ENCODE results near the gene PPM1D.
"Not testable (repeated sequence)": the region's sequence is repeated elsewhere in the genome, so short reads cannot be mapped to it uniquely, and the experiment has no call there.

PPM1D gene

GRCh38 chr17:60668741-60669140 lies 68.7 kb downstream of the PPM1D start:
- not testable (repeated sequence) for DNase-seq (ENCODE audit: low read depth)

DNA sequence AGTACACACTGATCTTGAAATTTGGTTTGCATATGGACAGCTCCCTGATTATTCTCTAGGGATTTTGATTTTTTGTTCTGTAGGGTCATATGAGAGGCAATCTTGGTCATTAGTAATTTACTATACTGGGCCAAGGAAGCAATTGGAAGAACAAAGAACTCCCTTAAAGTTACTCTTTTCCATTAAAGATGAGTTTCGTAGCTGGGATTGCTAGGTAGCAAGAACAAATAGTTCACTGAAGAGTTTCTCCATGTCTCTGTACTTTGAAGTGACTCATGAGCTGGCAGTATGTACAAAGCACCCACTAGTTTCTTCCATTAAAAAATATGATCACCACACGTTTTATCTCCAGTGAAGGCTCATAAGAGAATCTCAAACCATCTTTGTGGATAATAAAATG lies 71.5 kb downstream of the PPM1D start:
- DNase-seq (ENCODE audit: low read depth) = no peak

DNA sequence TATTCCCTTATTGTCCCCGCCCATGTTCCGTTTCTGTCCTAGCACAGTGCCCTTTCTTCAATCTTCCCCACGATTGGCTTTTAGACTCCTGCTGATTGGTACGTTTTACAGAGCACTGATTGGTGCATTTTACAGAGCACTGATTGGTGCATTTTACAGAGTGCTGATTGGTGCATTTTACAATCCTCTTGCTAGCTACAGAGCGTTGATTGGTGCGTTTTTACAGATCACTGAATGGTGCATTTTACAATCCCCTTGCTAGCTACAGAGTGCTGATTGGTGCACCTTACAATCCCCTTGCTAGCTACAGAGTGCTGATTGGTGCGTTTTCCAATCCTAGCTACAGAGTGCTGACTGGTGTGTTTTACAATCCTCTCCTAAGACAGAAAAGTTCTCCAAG lies 74.6 kb downstream of the PPM1D start:
- DNase-seq (ENCODE audit: low read depth) = not testable (repeated sequence)

DNA sequence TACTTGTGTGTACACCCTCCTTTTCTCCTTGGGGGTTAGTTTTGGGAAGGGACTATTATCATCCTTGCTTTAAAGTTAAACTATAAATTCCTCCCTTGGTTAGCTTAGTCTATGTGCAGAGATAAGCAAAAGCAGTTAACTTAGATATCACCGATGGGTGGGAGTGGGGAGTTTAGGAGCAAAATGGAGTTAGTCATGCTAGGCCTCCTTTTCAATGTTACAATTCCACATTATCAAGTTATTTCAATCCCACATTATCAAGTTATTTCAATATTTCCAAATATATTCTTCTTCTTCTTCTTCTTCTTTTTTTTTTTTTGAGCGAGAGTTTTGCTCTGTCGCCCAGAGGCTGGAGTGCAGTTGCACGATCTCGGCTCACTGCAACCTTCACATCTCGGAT lies 76.0 kb downstream of the PPM1D start:
- DNase-seq (ENCODE audit: low read depth) = no peak

DNA sequence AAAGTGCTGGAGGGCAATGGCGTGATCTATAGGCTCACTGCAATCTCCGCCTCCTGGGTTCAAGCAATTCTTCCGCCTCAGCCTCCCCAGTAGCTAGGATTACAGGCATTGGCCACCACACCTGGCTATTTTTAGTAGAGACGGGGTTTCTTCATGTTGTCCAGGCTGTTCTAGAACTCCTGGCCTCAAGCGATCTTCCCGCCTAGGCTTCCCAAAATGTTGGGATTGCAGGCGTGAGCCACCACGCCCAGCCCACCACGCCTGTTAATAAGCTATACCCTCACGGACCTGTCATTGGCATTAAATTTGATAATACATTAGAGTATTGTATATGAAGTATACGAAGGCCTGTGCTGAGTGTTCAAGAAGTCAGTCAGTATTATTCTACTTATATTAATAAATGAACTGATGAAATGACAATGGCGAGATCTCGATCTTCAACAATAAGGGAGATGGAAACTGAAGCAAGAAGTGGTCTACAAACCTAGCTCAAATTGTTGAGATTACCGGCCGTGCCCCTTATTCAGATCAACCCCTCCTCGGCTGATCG lies 76.8 kb downstream of the PPM1D start:
- DNase-seq (ENCODE audit: low read depth) = no peak

DNA sequence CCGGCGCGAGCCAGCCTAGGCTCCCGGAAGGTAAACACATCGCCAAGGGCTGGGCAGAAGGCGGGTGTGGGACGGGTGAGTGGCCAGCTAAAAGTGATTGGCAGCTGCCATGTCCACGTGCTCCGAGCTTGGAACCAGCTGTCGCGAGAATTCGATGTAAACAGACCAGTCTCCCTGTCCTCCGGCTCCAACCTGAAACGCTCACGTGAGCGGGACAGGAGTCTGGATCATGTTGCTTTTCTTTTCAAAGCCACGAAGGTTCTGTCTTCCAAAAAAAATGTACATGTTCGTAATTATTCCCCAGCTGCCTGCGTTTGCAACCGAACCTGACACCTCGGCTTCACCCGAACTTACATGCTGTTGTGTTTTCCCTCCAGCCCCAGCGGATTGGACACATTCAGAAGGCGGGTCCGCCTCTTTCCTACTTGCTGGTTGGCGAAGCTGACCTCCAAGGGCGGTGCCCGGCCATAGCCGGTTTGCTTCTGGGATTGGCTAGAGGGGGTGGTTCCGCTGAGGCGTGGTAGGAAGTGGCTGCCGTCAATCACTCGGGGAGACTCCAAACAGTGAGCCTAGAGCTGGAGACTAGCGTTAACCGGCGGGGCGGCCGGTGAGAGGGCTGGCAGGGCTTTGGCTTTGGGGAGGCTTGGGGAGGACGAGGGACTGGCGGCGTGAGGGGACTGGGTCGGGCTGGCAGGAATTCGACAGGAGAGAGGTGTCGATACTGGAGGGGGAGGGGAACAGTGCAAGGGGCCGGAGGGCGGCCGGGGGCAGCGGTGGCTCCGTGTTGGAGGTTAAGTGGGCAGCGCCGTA lies 77.5 kb downstream of the PPM1D start, which contains the start of gene BCAS3:
TSS of gene BCAS3 (plus strand) at position 544 of the 810 bp plus-strand sequence.
- DNase-seq (ENCODE audit: low read depth) = peak; percentile 91

DNA sequence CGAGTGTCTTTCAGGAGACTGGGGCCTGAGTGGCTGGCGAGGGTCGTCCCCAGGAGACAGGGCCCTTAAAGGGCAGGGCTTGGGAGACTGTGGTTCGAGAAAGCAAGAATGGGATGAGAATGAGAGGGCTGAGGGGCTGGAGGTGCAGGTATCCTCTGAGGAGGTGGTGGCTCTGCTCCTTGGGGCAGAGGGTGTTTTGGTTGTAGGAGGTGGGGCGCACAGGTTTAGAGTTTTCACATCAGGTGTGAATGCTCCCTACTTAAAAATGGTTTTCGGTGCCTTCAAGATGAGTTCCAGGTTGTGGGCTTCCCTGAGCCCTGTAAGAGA lies 78.1 kb downstream of the PPM1D start:
- DNase-seq (ENCODE audit: low read depth) = no peak

DNA sequence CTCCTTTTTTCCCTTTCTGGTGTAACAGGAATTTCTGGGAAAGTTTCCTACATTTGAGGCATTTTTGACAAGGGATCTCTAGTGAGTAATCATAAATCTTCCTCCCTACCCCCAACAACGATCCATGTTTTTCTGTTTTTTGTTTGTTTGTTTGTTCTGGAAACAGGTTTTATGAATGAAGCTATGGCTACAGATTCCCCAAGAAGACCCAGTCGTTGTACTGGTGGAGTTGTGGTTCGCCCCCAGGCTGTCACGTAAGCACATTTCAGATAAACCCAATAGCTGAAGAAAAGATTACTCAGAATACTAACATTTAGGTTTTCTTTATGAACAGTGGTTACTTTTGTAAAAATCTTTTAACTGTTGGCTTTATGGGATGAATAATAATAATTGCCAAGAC lies 79.3 kb downstream of the PPM1D start:
- no peak for DNase-seq (ENCODE audit: low read depth)

DNA sequence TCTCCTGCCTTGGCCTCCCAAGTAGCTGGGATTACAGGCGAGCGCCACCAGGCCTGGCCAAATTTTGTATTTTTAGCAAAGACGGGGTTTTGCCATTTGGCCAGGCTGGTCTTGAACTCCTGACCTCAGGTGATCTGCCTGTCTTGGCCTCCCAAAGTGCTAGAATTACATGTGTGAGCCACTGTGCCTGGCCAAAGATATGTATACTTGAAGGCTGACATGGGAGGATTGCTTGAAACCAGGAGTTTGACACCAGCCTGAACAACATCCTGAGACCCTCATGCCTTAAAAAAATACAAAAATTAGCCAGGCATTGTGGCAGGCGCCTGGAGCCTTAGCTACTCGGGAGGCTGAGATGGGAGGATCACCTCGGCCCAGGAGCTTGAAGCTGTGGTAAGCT lies 80.8 kb downstream of the PPM1D start:
- no peak for DNase-seq (ENCODE audit: low read depth)

- DNase-seq (ENCODE audit: low read depth) = no peak
These were observed 85.4 kb downstream of the PPM1D start for GRCh38 chr17:60685437-60685836.

DNA sequence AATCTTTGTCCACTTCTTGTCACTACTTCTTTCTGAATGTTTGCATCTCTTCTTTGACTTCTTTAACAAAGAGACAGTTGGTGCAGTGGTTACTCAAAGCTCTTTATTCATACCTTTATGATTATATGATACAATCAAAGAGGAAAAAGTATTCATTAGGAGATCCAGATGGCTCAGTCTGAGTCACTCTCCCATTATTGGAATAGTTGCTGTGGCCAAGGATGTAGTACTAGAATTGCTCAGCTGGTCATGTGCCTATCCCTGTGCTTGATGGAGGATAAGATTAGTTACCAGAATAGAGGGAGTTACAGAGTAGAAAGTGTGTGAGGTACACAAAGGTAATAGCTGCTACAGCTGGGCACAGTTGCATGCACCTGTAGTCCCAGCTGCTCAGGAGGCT lies 96.0 kb downstream of the PPM1D start:
- no peak for DNase-seq (ENCODE audit: low read depth)

DNA sequence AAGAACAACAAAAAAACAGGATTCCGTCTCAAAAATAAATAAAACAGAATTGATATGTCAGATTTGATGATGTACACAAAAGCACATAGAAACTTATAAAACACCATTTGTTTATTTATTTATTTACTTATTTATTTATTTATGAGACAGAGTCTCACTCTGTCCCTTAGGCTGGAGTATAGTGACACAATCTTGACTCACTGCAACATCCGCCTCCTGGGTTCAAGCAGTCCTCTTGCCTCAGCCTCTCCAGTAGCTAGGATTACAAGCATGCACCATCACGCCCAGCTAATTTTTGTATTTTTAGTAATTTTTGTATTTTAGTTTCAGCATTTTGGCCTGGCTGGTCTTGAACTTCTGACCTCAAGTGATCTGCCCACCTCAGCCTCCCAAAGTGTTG lies 99.1 kb downstream of the PPM1D start:
- no peak for DNase-seq (ENCODE audit: low read depth)

DNA sequence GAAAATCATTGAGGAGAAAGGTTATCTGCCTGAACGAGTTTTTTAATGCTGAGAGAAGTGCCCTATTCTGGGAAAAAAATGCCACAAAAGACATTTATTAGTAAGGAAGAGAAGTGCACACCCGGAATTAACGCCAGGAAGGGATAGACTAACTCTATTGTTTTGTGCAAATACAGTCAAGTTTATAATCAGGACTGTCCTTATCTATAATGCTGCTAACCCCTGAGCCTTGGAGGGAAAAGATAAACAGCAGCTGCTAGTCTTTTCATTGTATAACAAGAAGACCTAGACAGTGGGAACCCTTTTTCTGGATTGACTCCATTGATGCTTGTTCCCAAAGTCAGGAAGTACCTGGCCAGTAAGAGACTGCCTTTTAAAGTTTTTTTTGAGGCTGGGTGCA lies 104.2 kb downstream of the PPM1D start:
- no peak for DNase-seq (ENCODE audit: low read depth)

GRCh38 chr17:60712675-60713074 lies 112.7 kb downstream of the PPM1D start:
- DNase-seq (ENCODE audit: low read depth) = no peak

DNA sequence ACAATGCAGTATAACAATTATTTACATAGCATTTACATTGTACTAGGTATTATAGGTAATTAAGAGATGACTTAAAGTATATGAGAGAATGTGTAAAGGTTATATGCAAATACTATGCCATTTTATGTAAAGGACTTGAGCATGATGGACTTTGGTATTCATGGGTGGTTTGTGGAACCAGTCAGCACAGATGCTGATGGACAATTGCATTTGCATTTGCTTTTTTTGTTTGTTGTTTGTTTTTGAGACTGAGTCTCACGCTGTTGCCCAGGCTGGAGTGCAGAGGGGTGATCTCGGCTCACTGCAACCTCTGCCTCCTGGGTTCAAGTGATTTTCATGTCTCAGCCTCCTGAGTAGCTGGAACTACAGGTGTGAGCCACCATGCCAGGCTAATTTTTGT lies 113.6 kb downstream of the PPM1D start:
- DNase-seq (ENCODE audit: low read depth) = no peak

All from stimulated activated CD8-positive, alpha-beta memory T cell treated with anti-CD3 and anti-CD28 coated beads, Interleukin-12 subunit alpha, Interleukin-12 subunit beta, amount 100 ng/mL, for 4 hours (primary cell).